Measurements from ENCODE around the gene TSC22D3.
"Not testable (repeated sequence)": the region's sequence is repeated elsewhere in the genome, so short reads cannot be mapped to it uniquely, and the experiment has no call there.

Gene TSC22D3

DNA sequence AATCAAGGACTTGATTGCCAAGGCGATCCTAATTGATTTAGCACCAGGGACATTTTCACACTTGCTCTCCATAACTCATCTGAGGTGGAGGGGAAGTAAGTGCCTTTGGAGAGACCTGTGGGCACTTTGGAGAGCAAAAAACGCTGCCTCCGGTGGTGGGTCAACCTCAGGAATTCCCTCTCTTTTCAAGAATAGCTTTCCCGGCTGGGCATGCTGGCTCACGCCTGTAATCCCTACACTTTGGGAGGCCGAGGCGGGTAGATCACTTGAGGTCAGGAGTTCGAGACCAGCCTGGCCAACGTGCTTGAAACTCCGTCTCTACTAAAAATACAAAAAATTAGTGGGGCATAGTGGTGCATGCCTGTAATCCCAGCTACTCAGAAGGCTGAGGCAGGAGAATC lies 98.1 kb downstream of the TSC22D3 start:
- no peak for DNase-seq

DNA sequence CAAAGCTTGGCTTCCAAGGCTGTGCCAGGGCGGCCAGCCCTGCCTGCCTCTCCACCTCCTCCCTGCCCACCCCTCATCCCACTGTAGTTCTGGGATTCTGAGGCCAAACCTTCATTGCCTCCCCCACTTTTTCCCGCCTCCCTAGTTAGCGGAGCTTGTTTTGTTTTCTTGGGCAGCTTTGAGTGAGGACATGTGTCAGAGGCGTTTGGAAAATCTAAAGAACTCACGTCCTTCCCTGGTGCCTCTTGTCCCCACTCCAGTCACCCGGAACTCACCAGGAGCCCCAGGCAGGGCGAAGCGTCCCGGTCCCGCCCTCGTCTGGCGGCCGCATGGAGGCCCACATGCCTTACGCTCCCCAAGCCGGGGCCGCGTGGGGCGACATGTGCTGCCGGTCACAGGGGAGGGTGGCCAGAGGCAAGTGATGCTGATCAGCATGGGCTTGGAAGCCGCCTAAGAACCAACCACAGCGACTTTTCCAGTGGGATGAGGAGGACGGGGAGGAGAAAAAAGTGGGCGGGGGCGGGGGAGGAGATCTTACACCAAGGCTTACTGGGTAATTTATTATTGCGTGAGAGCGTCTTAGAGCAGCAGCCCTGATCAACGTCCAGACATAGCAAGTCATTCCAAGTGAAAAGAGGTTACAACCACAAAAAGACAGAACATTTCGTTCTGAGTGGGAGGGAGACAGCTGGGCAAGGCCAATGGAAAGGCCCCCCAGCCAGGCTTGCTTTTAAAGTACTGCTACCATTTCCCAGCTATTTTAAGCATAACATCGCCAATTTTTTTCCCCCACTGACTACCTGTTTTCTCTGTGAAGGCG lies 98.8 kb downstream of the TSC22D3 start:
- peak; percentile 31 for DNase-seq

GRCh38 chrX:107675823-107676555 lies 99.6 kb downstream of the TSC22D3 start:
- no peak for DNase-seq

GRCh38 chrX:107675365-107675654 lies 100.3 kb downstream of the TSC22D3 start:
- no peak for DNase-seq

DNA sequence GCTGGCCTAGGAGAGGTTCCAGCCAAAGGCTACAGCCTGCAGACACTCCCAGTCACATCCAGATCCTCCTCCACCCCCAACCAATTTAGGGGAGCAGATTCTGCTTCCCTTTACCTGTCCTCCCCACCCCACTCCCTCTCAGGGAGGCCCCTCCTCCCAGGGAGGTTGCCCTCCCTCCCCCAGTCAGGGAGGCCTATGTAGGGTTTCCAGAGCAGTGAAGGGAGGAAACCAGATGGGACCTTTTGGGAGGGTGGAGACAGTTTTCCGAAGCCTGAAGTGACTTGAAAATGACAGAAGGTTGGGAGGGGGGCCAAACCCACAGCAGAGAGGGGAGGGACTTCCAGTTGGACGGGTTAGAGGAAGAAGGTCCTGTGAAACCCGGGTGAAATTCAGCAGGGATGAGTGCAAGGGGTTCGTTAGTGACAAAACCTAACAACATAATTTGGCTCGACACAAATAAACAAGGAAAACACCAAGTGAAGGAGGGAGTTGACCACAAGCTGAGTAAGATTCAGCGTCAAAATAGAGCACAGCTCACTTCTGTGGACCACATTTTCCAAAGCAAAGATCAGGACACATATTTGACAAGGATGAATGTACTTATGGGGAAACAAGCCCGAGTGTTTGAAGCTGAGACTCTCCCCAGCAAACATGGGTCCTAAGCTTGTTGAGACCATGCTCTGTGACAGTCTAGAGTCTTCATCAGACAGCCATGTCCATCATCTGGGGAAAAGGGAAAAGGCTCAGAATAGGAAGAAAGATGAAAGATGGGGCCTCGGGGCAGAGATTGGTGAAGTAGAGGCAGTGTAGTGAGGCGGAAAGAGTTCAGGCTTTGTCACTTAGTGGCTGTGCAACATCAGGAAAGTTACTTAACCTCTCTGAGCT lies 100.9 kb downstream of the TSC22D3 start:
- no peak for DNase-seq

DNA sequence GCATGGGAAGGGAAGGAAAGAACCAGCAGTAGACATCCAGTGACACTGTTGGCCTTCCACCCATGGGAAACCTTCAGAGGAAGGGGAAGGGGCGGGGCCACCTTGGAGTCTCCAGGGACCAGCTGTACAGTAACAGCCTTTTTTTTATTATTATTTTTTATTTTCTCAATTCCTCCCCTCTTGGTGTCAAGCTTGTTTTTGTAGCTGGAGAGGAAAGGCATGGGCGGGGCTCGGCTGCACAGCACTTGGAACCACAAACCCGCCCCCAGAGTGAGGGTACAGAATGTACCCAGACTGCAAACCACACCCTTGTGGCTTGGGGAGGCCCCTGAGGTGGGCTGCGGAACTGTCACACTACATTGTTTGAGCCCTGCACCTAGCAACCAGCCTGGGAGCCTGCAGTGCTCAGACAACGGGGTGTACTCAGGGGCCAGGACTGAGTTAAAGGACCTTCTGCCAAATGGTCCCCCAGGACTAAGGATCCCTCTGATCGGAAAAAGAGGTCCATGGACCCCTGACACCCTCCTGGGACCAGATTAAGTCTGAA lies 101.6 kb downstream of the TSC22D3 start:
- no peak for DNase-seq

DNA sequence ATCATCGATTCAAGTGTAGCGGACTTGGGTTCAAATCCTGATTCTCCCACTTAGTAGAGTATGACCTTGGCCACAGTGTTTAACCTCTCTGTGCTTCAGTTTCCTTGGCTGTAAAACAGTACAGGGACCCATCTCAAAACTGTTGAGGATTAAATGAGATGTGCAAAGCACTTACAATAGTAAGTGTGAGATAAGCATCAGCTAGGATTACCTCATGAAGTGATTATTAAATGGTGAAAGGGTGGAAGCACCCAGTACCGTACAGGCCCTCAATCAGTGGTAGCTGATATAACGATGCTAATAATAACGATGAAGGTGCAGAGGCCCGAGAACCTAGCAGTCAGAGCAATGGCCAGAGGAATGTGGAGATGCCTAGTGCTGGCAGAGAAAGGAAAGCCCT lies 102.2 kb downstream of the TSC22D3 start:
- no peak for DNase-seq

- peak; percentile 9 for DNase-seq
Measured at GRCh38 chrX:107672955-107673378, 102.6 kb downstream of the TSC22D3 start.

DNA sequence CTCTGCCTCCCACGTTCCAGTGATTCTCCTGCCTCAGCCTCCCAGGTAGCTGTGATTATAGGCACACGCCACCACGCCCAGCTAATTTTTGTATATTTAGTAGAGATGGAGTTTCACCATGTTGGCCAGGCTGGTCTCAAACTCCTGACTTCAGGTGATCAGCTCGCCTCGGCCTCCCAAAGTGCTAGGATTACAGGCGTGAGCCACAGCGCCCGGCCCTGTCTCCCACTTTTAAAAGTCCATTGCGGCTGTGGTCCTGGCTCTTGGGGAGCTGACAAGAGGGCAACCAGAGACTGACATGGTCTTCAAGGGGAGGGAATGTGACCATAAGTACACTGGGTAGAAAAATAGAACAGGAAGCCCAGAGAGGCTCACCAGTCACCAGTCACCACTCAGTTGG lies 104.3 kb downstream of the TSC22D3 start:
- not testable (repeated sequence) for DNase-seq

- no peak for DNase-seq
Measured at GRCh38 chrX:107669885-107670628, 105.5 kb downstream of the TSC22D3 start.

DNA sequence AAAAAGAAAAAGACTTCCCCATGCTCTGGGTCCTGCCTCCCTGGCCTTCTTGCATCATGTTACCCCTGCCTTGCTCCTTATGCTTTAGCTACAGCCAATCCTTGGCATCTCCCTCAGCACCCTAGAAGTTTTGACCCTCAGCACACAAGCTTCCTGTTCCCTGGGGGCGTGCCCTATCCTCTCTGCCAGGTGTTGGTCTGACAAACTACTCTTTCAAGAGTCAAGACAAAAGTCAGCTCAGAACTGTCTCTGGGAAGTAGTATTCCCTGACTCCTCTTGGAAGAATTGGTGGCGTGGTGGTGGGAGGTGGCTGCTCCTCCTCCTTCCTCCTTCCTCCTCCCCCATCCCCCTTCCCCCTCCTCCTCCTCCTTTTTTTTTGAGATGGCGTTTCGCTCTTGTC lies 106.3 kb downstream of the TSC22D3 start:
- DNase-seq, result no peak

- DNase-seq, result not testable (repeated sequence)
Measured at GRCh38 chrX:107668710-107669109, 106.9 kb downstream of the TSC22D3 start.

- no peak for DNase-seq
Measured at GRCh38 chrX:107667426-107667825, 108.2 kb downstream of the TSC22D3 start.

DNA sequence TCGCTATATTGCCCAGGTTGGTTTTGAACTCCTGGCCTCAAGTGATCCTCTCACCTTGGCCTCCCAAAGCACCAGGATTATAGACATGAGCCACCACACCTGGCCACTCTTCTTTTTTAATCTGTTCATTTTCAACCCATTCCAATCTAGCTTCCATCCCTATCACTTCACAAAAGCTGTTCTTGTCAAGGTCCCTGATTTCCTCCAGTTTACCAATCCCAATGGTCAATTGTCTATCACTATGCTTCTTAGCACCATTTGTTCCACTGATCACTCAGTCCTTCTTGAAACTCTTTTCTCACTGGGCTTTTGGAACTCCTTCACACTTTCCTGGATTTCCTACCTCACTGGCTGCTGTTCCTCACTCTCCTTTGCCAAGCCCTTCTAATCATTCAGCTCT lies 108.7 kb downstream of the TSC22D3 start:
- no peak for DNase-seq

All from T1000 (cell line).